GM18907 (cell line): Measurements from ENCODE around the gene IPO9.
"Not testable (repeated sequence)": the region's sequence is repeated elsewhere in the genome, so short reads cannot be mapped to it uniquely, and the experiment has no call there.

Experiments
- ATAC-seq: cut with Tn5 transposase; IDR thresholded peaks from one replicate; pipeline ENCODE4 v1.9.1; 2021; ENCODE audit warnings: mild to moderate bottlenecking, moderate library complexity; ENCODE audit not compliant: unreplicated experiment

Gene IPO9

DNA sequence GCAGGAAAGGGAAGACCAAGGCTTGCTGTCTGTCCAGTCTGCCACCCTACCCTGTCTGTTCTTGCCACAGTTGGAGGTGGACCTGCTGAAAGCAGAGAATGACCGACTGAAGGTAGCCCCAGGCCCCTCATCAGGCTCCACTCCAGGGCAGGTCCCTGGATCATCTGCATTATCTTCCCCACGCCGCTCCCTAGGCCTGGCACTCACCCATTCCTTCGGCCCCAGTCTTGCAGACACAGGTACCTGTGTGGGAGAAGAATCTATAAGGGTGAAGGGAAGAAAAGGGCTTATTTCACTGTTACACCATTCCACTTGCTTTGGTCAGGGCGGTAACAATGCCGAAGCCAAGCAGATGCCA is 20.3 kb upstream of the IPO9 start:
- no peak for ATAC-seq

DNA sequence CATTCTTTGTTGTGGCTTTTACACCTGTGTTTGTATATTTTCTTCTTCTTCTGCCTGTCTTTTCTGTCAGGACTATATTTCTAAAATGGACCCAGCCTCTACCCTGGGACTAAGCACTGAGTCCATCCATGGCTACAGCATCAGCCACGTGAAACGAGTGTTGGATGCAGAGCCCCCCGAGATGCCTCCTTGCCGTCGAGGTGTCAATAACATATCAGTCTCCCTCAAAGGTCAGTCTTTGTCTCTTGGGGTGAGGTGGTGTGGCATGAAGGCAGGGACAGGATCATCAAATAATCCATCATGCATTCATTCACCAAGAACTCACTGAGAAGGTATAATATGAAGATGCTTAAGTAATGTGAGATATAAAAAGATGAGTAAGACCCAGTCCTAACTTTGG is 19.1 kb upstream of the IPO9 start:
- ATAC-seq = no peak

DNA sequence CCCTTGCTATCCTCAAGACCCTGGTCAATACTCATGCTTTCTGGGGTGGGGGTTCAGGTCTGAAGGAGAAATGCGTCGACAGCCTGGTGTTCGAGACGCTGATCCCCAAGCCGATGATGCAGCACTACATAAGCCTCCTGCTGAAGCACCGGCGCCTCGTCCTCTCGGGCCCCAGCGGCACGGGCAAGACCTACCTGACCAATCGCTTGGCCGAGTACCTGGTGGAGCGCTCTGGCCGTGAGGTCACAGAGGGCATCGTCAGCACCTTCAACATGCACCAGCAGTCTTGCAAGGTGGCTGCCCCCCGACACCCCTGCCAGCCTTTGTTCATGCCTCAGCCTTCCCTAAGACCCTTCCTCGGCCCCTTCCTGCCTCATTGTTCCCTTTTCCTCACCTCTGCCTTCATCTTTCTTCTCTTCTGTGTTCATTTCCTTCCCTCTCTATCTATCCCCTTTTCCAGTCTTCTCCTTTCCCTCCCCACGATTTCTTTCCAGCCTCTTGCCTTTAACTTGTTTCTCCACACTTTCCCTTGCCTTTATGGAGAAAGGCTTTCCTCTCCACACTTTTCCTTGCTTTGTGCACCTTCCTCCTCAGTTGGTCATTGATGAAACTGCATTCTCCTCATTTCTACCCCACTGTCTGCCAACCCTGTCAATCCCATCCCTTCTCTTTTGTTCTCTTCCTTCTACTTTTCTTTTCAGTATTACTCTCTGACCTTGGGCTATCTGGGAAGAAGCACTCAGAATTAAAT is 18.3 kb upstream of the IPO9 start:
- no peak for ATAC-seq

DNA sequence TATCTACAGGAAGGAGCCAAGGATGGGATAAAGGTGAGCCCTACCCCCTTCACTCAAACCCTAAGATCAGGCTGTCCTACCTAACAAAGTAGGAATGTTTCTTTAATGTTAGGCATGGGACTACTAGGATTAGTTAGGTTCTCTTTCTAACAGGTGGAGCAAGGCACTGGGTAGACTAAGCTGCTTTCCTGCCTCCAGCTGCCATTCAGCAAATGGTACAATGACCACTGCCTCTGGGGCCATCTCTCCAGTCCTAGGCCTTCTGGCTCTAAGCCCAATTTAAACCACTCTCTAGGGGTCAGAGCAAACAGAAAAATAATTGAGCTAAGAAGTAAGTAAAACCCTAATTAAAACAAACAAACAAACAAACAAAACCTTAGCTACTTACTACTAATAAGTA is 15.7 kb upstream of the IPO9 start:
- no peak for ATAC-seq

DNA sequence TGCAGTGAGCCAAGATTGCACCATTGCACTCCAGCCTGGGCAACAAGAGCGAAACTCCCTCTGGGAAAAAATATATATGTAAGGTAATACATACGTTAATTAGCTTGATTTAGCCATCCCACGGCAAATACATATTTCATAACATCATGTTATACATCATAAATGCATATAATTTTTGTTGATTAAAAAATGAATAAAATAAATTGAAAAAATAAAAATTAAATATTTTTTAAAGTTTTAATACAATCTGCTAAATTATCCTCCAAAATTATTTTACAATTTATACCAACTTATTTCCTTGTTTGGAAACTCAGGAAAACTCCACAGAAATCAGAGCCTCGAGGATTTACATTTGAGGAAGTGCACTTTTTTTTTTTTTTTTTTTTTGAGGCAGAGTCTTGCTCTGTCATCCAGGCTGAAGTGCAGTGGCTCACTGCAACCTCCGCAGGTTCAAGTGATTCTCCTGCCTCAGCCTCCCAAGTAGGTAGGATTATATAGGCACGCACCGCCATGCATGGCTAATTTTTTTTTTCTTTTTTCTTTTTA is 12.6 kb upstream of the IPO9 start:
- no peak for ATAC-seq

DNA sequence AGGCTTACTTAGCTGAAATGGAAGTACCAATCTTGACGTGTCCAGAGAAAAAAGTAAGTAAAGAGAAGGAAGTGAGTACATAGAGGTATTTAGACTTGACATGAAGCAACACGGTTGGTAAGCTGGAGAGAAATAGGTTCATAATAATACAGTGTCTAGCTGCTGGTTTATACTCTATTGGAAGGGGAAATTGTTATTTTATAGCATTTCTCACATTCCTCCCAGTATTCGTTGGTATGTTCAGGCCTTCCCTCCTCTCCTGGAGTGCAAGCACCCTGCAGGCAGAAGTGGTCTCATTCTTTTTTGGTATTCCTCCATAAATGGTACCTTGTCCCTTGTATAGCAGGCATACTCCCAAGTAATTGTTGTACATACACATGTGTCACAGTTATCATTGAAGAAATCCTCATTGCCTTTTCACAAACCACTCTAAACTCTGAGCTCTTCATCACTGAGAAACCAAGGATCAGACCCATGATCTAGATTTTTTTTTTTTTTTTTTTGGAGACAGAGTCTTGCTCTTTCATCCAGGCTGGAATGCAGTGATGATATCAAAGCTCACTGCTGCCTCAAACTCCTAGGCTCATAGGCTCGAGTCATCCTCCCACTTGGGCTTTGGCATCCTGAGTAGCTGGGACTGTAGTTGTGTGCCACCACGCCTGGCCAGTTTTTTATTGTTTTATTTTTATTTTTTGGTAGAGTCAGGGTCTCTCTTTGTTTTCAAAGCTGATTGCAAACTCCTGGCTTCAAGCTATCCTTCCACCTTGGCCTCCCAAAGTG is 9.8 kb upstream of the IPO9 start:
- no peak for ATAC-seq

DNA sequence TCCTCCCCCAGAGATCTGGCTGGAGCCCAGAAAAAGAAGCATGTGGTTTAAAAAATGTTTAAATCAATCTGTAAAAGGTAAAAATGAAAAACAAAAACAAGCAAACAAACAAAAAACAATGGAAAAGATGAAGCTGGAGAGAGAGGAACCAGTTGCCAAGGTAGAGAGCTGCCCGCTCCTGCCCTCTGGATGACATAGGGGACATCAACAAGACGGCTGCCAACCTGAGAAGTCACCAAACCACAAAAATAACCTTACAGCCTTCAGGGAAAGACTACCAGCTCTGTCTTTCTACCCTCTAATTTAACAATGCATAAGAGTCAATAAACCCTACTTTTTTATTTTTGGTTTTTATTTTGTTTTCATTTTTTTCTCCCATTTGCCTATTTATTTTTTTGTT is 8.5 kb upstream of the IPO9 start:
- no peak for ATAC-seq

DNA sequence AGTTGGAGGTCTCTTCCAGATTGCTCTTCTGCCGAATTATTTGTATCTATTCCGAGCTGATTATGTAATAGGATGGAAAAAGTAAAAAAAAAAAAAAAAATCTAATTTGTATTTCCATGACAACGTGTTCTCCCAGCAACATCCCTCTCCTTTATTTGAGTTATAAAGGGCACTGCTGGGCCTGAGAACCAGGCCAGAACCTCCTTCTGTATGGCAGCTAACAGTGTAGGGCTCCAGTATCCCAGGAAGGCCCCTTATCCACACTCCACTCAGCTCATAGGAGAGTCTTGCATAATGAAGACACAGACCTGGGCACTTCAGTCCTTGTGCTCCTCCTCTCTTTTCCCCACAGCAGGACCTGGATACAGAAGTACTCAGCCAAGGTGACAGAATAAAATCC is 3.7 kb upstream of the IPO9 start:
- no peak for ATAC-seq

DNA sequence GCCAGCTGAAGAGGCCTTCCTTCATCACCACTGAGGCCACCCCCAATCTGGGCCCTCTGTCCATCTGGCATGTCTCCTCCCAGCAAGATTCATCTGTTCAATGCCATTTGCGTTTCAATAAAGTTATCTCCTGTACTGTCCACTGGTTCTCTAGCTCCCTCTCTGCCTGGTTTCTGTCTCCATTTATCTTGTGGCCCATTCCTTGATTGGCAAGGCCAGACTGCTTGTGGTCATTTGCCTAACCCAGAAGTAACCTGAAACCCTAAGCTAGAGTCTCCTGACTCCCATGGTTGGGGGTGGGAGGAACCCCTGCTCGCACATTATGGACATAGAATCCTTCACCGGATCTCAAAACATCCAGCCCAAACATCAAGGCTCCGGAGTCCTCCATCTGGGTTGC is 2.1 kb upstream of the IPO9 start:
- no peak for ATAC-seq

DNA sequence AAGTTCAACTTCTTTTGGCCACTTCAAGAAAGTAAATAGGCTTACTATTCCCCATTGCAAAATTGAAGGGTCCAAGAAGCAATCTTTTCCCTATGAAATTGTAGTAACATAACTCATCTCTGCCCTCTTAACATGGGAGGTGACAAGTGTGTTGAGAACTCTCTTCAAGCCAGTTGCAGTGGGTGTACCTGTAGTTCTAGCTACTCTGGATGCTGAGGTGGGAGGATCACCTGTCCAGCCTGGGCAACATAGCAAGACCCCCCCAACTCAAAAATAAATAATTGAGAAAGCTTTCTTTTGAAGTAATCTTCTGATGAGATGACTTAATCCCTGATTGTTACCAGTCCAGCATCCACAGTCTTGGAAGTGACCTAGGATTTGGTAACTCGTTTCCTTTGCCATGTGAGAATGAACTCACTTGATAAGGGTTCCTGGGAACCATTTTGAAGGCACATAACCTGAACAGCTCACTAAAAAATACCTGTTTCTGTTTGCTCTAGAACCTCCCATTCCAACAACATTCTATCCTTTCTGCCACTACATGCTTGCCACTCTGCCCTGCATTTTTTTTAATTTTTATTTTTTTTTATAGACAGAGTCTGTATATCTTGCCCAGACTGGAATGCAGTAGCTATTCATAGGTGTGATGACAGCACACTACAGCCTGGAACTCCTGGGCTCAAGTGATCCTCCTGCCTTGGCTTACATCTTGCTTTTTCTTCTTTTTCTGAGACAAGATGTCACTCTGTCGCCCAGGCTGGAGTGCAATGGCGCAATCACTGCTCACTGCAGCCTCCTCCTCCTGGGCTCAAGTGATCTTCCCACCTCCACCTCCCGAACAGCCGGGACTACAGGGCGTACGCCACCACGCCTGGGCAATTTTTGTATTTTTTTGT is 1.4 kb upstream of the IPO9 start:
- no peak for ATAC-seq

DNA sequence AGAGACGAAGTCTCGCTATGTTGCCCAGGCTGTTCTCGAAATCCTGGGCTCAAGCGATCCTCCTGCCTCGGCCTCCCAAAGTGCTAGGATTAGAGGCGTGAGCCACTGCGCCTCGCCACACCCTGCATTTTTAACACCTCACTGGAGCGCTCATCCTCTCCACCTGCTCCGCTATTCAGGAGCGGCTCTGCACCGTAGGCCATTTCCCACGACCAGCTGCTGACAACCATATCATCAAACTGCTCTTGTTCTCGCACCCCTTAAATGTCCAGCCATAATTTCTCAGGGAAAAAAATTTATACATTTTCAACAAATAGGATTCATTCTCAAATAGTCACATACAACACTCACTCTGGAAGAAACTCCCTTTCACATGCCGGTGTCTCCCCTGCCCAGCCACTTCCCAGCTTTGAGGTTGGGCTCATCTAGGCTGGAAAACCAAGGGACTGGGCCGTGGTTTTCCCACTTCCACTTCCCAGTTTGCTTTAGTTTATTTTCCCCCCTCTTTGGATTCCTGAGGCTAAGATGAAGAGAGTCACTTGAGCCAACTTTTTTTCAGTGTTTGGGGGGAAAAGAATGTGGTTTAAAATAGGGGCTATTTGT is 639 bp upstream of the IPO9 start:
- peak; percentile 4 for ATAC-seq

DNA sequence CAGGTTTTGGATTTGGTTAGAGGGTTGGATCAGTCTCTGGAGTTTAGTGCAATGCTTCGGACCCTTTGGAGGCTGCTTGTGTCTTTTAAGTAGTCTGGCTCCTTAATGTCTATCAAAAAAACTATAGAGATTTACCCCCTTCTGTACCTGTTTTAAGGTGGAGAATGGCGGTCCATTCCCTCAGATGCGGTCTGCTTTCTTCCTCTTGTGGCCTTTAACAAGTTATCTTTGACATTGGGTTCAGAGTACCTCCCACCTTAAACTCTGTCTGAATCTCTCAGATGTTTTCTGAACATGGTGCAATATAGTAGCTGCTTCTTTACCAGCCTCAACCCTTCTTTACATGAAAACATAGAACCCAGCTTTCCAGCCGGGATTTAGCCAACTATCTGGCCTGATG is 2.4 kb downstream of the IPO9 start:
- no peak for ATAC-seq

DNA sequence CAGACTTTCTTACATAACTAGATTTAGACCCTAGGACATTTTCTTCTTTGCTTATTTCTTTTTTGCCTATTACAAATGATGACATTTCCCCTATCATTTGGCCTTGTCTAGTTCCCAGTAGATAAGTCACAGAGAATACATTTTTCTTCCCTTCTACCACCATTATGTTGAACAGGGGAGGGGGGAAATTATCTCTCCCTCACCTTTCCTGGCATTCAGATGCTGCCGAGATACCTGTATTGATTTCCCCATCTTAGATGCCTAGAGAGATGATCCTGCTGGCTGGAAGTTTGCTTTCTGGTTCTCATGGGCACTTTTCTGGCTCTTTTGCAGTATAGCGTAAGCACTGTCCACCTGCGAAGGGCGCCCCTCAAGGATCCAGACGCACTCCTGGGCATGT is 5.7 kb downstream of the IPO9 start:
- no peak for ATAC-seq

DNA sequence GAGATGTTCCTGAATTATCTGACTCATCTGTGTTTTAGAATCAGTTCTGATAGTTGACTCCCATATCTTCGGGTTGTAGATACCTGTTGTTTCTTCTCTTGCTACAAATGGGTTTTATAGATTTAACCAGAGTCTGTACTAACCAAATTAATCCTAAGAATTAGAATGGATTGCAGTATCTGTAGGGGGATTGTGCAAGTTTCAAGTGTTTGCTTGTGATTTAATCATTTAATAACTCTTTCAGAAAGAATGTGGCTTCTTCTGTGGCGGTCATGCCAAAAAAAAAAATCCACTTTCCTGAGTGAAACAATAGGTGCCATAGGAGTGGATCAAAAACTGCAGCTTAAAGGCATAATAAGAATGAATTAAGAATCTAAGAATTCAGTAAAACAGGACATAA is 9.4 kb downstream of the IPO9 start:
- ATAC-seq = no peak

DNA sequence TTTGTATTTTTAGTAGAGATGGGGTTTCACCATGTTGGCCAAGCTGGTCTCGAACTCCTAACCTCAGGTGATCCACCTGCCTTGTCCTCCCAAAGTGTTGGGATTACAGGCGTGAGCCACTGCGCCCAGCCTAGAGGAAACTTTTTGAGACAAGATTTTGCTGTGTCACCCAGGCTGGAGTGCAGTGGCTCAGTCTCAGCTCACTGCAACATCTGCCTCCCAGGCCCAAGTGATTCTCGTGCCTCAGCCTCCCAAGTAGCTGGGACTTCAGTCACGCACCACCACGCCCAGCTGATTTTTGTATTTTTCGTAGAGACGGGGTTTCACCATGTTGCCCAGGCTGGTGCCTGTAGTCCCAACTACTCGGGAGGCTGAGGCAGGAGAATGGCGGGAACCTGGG is 10.1 kb downstream of the IPO9 start:
- ATAC-seq = not testable (repeated sequence)

DNA sequence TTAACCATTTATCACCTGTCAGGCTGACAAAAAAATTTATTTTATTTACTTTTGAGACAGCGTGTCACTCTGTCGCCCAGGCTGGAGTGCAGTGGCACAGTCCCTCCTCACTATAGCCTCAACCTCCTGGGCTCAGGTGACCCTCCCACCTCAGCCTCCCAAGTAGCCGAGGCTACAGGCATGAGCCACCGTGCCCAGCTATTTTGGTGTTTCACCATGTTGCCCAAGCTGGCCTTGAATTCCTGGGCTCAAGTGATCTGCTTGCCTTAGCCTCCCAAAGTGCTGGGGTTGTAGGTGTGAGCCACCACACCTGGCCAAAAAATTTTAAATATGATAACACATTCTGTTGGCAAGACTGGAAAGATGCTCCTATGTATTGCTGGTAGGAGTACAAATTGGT is 11.1 kb downstream of the IPO9 start:
- no peak for ATAC-seq

DNA sequence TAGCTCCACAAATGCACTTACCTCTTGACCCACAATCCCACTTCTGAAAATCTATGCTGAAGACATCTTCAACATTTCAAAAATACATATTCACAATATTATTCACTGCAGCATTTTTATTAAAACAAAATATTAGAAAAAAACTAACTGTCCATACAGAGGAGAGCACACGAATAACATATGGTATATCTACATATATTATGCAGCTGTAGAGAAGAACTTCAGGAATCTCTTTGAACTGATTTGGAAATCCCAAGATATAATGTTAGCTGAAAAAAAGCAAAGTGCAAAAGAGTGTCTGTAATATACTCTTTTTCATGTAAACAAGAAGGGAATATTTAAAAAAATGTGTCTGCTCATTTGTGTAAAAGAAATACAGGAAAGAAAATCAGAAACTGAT is 11.5 kb downstream of the IPO9 start:
- no peak for ATAC-seq

DNA sequence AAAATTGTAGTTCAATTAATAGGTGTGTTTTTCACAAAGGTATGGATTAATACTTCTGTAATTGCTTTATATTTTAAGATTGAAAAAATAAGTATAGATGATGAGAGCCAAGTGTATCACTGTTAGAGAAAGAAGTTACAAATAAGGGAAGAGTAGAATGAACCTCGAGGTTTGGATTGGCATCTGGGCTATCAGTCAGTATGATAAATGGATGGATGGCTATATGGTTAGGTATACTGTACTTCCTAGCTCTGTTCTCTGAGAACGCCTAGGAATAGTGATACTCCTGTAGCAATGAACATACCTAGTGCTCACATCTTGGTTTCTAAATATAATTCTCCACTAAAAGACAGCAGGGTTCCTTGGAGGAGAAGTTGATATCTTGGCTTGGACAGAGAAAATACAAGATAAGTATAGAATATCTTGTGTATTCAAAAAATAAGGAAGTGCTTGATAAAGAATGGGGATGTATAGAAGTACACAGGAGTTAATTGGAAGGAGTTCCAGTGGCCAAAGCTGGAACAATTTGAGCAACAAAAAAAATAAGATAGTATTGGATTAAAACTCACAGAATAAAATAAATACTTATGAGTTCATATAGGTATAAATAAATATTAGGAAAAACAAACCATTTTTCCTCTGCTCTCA is 12.4 kb downstream of the IPO9 start:
- ATAC-seq = no peak

DNA sequence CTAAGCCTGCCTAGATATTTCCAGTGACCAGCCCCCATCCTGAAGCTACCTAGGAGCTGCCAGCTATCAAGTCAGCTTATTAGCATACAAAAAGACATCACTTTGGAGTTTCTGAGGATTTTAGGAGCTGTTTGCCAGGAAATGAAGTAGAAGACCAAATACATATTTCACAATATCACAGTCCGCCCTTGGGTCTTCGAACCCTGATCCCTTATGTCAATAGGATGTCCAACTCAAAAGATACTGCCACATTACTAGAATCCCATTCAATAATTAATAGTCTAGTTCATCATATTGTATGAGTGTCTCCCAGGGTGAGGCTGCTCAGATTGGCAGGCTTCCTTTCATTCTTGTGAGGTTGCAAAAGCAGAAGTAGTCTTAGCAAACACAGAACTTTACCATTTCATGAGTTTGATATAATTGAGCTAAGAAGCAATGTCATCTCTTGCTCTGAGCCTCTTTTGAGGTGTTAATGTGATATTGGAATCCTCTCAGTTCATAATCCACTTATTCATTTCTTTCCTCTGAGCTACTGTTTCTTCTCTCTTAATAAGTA is 13.6 kb downstream of the IPO9 start:
- ATAC-seq = no peak
